A549 (cell line): ENCODE results near the gene ANG. TPM values are rescaled to one million over a fixed set of nuclear protein-coding genes. Genes with fewer than 3 reads are reported as not detected.

Experiments used
- ATAC-seq, 2 experiments: fragments of 200-7000 bp in 1 of 2; fragments of >200 bp in 1 of 2; cut with Nextera tagmentation in 1 of 2; cut with Tn5 transposase in 1 of 2; 3 replicates each; pipeline versions ENCODE4 v1.8.0 to v1.9.1; 2018 to 2020; ENCODE audit warnings: mild to moderate bottlenecking in 1 of 2, moderate library complexity in 1 of 2
- CTCF ChIA-PET: fragments of 300-600 bp; sonication (Branson Sonifier 250); formaldehyde crosslinking; extraction: SDS; loops from one replicate; lab custom pipeline; 2021; ENCODE audit warnings: antibody characterized with exemption, inconsistent platforms; lab: Yijun Ruan, JAX
- POLR2A ChIA-PET: fragments of 350-600 bp; formaldehyde crosslinking; extraction: SDS; loops from one replicate; lab custom pipeline; 2021; ENCODE audit warnings: antibody characterized with exemption, inconsistent platforms; lab: Yijun Ruan, JAX
- DNase-seq, 2 experiments: peaks; one replicate each; pipeline versions ENCODE4 v3.0.0 to v3.0.0-alpha.2; 2011 to 2016; ENCODE audit warnings: low read depth in 1 of 2, low spot score in 1 of 2
- FAIRE-seq: peaks from 2 replicates; lab custom pipeline; 2011; peaks lifted over from hg19 to GRCh38; lab: Jason Lieb, UNC
- H3K27ac ChIP-seq, 2 experiments: fragments of >200 bp; sonication (Bioruptor Twin); formaldehyde crosslinking; 3 replicates each; pipeline ENCODE4 v1.5.1; 2016 to 2017
- H3K4me1 ChIP-seq: fragments of >200 bp; sonication (Bioruptor Twin); formaldehyde crosslinking; 3 replicates; pipeline ENCODE4 v1.6.1; 2016
- H3K4me2 ChIP-seq: fragments of >200 bp; sonication (Bioruptor Twin); formaldehyde crosslinking; 3 replicates; pipeline ENCODE4 v1.6.1; 2016
- H3K4me3 ChIP-seq: fragments of >200 bp; sonication (Bioruptor Twin); formaldehyde crosslinking; 3 replicates; pipeline ENCODE4 v1.5.1; 2016
- H3K9me3 ChIP-seq: fragments of >200 bp; sonication (Bioruptor Twin); formaldehyde crosslinking; 3 replicates; pipeline ENCODE4 v1.6.1; 2016
- BHLHE40 ChIP-seq: IDR thresholded peaks from 2 replicates; pipeline ENCODE4 v1.6.1; 2012; ENCODE audit warnings: low read depth, low read length, inconsistent platforms
- CBX2 ChIP-seq: fragments of 200-600 bp; sonication (generic); IDR thresholded peaks from 2 replicates; pipeline ENCODE4 v1.6.1; 2016; ENCODE audit warnings: low read depth, mild to moderate bottlenecking, borderline replicate concordance
- CEBPB ChIP-seq, 2 experiments: fragments of >200 bp in 1 of 2; sonication (Bioruptor Twin) in 1 of 2; formaldehyde crosslinking in 1 of 2; IDR thresholded peaks; 2 replicates each; pipeline ENCODE4 v1.6.1; 2012 to 2016
- CHD2 ChIP-seq: fragments of 150-350 bp; IDR thresholded peaks from 2 replicates; pipeline ENCODE4 v1.6.1; 2014; ENCODE audit warnings: low read length; ENCODE audit not compliant: partially characterized antibody
- EHMT2 ChIP-seq: fragments of 200-600 bp; sonication (generic); IDR thresholded peaks from 2 replicates; pipeline ENCODE4 v1.6.1; 2016; ENCODE audit warnings: antibody characterized with exemption, low read depth, mild to moderate bottlenecking, moderate library complexity
- EP300 ChIP-seq, 2 experiments: fragments of >200 bp; sonication (Bioruptor Twin); formaldehyde crosslinking; IDR thresholded peaks; 2 replicates in 1 of 2; 3 replicates in 1 of 2; pipeline ENCODE4 v1.6.1; 2016 to 2017
- ESRRA ChIP-seq: fragments of 150-350 bp; IDR thresholded peaks from 2 replicates; pipeline ENCODE4 v1.6.1; 2014; ENCODE audit warnings: mild to moderate bottlenecking, low read length, borderline replicate concordance
- FOSB ChIP-seq: fragments of 250-450 bp; sonication (Bioruptor Pico); IDR thresholded peaks from 2 replicates; pipeline ENCODE4 v1.5.0; 2020; ENCODE audit warnings: mild to moderate bottlenecking, moderate library complexity
- FOSL2 ChIP-seq, 2 experiments: fragments of 450-650 bp in 1 of 2; fragments of >200 bp in 1 of 2; sonication (Bioruptor Twin) in 1 of 2; formaldehyde crosslinking; IDR thresholded peaks; 2 replicates each; pipeline versions ENCODE4 v1.5.0 to v1.6.1; 2016 to 2020; ENCODE audit warnings: mild to moderate bottlenecking in 1 of 2, moderate library complexity in 1 of 2
- FOXS1 ChIP-seq: fragments of 250-450 bp; sonication (Bioruptor Pico); IDR thresholded peaks from 2 replicates; pipeline ENCODE4 v1.5.0; 2020; ENCODE audit warnings: mild to moderate bottlenecking, moderate library complexity
- GATA3 ChIP-seq: IDR thresholded peaks from 2 replicates; pipeline ENCODE4 v1.6.1; 2012; ENCODE audit warnings: borderline replicate concordance
- HEYL ChIP-seq: fragments of 250-450 bp; sonication (Bioruptor Pico); IDR thresholded peaks from 2 replicates; pipeline ENCODE4 v1.8.0; 2021; ENCODE audit warnings: mild to moderate bottlenecking, moderate library complexity
- HOXA7 ChIP-seq: fragments of 250-450 bp; sonication (Bioruptor Pico); IDR thresholded peaks from 2 replicates; pipeline ENCODE4 v1.5.0; 2020; ENCODE audit warnings: mild to moderate bottlenecking, moderate library complexity
- HOXB13 ChIP-seq: fragments of 250-450 bp; sonication (Bioruptor Pico); IDR thresholded peaks from 2 replicates; pipeline ENCODE4 v1.5.0; 2020; ENCODE audit warnings: low read depth, mild to moderate bottlenecking, moderate library complexity
- KDM5A ChIP-seq: fragments of 200-600 bp; sonication (generic); IDR thresholded peaks from 2 replicates; pipeline ENCODE4 v1.6.1; 2016; ENCODE audit warnings: antibody characterized with exemption, mild to moderate bottlenecking
- MAZ ChIP-seq: fragments of 150-350 bp; IDR thresholded peaks from 2 replicates; pipeline ENCODE4 v1.6.1; 2014; ENCODE audit warnings: antibody characterized with exemption, low read depth, low read length, borderline replicate concordance
- NR3C1 ChIP-seq: fragments of >200 bp; sonication (Bioruptor Twin); formaldehyde crosslinking; IDR thresholded peaks from 3 replicates; pipeline ENCODE4 v1.6.1; 2017
- PBX3 ChIP-seq: IDR thresholded peaks from 2 replicates; pipeline ENCODE4 v1.6.1; 2012
- PHF8 ChIP-seq: fragments of 200-600 bp; sonication (generic); IDR thresholded peaks from 2 replicates; pipeline ENCODE4 v1.6.1; 2016; ENCODE audit warnings: low read depth, mild to moderate bottlenecking, antibody characterized with exemption, moderate library complexity, borderline replicate concordance
- POLR2A ChIP-seq: IDR thresholded peaks from 2 replicates; pipeline ENCODE4 v1.6.1; 2012; ENCODE audit warnings: mild to moderate bottlenecking, low read length
- RAD21 ChIP-seq, 2 experiments: fragments of >200 bp in 1 of 2; sonication (Bioruptor Twin) in 1 of 2; formaldehyde crosslinking in 1 of 2; IDR thresholded peaks in 1 of 2; conservative IDR thresholded peaks in 1 of 2; 2 replicates in 1 of 2; 3 replicates in 1 of 2; pipeline ENCODE4 v1.6.1; 2012 to 2018; ENCODE audit warnings: inconsistent platforms in 1 of 2
- RCOR1 ChIP-seq: fragments of 150-350 bp; IDR thresholded peaks from 2 replicates; pipeline ENCODE4 v1.6.1; 2014; ENCODE audit warnings: antibody characterized with exemption, low read length, low read depth
- SREBF2 ChIP-seq: fragments of 450-650 bp; IDR thresholded peaks from 2 replicates; pipeline ENCODE4 v1.6.1; 2014; ENCODE audit warnings: mild to moderate bottlenecking, moderate library complexity
- TP53 ChIP-seq: fragments of 250-450 bp; sonication (Bioruptor Pico); IDR thresholded peaks from 2 replicates; pipeline ENCODE4 v1.5.0; 2021; ENCODE audit warnings: mild to moderate bottlenecking, moderate library complexity
- USF2 ChIP-seq: fragments of 450-650 bp; IDR thresholded peaks from 2 replicates; pipeline ENCODE4 v1.6.1; 2014; ENCODE audit warnings: antibody characterized with exemption
- ZFP36 ChIP-seq: fragments of 450-650 bp; IDR thresholded peaks from 2 replicates; pipeline ENCODE4 v1.6.1; 2014; ENCODE audit warnings: borderline replicate concordance; ENCODE audit not compliant: partially characterized antibody
- WGBS: methylation state at CpG from one replicate; pipeline ENCODE4 v1.1.6; 2017; ENCODE audit errors: missing lambda C conversion rate; 5-methylcytosine and 5-hydroxymethylcytosine counted together
- polyA plus RNA-seq, 4 experiments: library from polyadenylated mRNA; depleted of rRNA in 3 of 4; stranded (reverse); fragments of >200 nt; fragmentation: RNase III in 1 of 4; extraction: RNeasy Plus Mini Kit Qiagen cat#74134 plus additional on column Dnase treatment in 1 of 4; gene quantifications; 2 replicates in 3 of 4; 3 replicates in 1 of 4; pipeline ENCODE4 v1.2.3, GENCODE V29; 2011 to 2017

The ANG gene
- polyA plus RNA-seq, 2 of the 4 experiments (the other 2 are of a cell fraction): 10.5 to 35.4 TPM

GRCh38 chr14:20671597-20672283 lies 16.8 kb upstream of the ANG start:
- CTCF ChIA-PET: interaction anchor here (0.7 kb wide), 1 partner anchor 14 kb away, joined by 3 read pairs; no protein-coding TSS in a partner anchor
- no peak for FAIRE-seq
- WGBS: 62% methylated on average over 4 of the region's 4 CpGs
- Histone ChIP-seq H3K9me3 (no peaks in the 10 kb centered on the region), H3K4me1 (peaks cover 5% of the 10 kb centered on the region; the same call in 1 of the 3 replicates), H3K4me3 (no peak overlapping the region), H3K4me2 (no peak overlapping the region), H3K27ac (no peak overlapping the region)
- ATAC-seq: no peak
- POLR2A ChIA-PET: no interaction called here
- TF ChIP-seq TP53 (CRISPR knock-in tag) (no peak), BHLHE40 (no peak), ZFP36 (no peak), MAZ (no peak)
- DNase-seq: peak in 1 of 2 experiments; percentile 51

GRCh38 chr14:20675669-20676068 lies 12.9 kb upstream of the ANG start:
- no peak overlapping the region for H3K27ac ChIP-seq
- H3K4me2 ChIP-seq: no peak overlapping the region
- CTCF ChIA-PET: interaction anchor here (13.8 kb wide), 1 partner anchor 15 kb away, joined by 191 read pairs; no protein-coding TSS in a partner anchor
- no peaks in the 10 kb centered on the region for H3K9me3 ChIP-seq
- ATAC-seq: no peak
- no peak for TF ChIP-seq SREBF2
- no peak for TF ChIP-seq MAZ
- no peak for TF ChIP-seq HEYL
- TF ChIP-seq EP300 (IDR thresholded peaks at IDR 0.05): no peak
- no peak for TF ChIP-seq GATA3
- no peak for TF ChIP-seq NR3C1
- TF ChIP-seq CHD2: no peak
- TF ChIP-seq, all 56 proteins: peak for 0
- DNase-seq: no peak
- peaks cover 16% of the 10 kb centered on the region for H3K4me1 ChIP-seq
- POLR2A ChIA-PET: no interaction called here
- no peak for FAIRE-seq
- 74% methylated on average over 2 of the region's 2 CpGs for WGBS
- no peak overlapping the region for H3K4me3 ChIP-seq

- no peak for FAIRE-seq
- ATAC-seq: no peak
- no peak for DNase-seq
- H3K9me3 ChIP-seq: no peaks in the 10 kb centered on the region
- ChIA-PET CTCF (interaction anchor here (1.1 to 13.8 kb wide), 3 partner anchors 15 to 296 kb away, joined by 4 to 191 read pairs (median 7); no protein-coding TSS in a partner anchor), POLR2A (no interaction called here)
- no peak overlapping the region for H3K4me2 ChIP-seq
- H3K27ac ChIP-seq: no peak overlapping the region
- WGBS: 31% methylated on average over 2 of the region's 2 CpGs
- peaks cover 18% of the 10 kb centered on the region for H3K4me1 ChIP-seq
- TF ChIP-seq PBX3 (no peak), HOXA7 (CRISPR knock-in tag) (no peak), ZFP36 (no peak), PHF8 (no peak), EHMT2 (no peak), CBX2 (no peak), FOSL2 (IDR thresholded peaks at IDR 0.05) (no peak), FOSL2 (CRISPR knock-in tag; IDR thresholded peaks at IDR 0.05) (no peak), TP53 (CRISPR knock-in tag) (no peak), CEBPB (IDR thresholded peaks at IDR 0.05) (no peak), RAD21 (conservative IDR thresholded peaks at IDR 0.05 in 1 of 2, IDR thresholded peaks at IDR 0.05 in 1 of 2) (no peak), FOXS1 (no peak), KDM5A (no peak), RCOR1 (no peak), POLR2A (no peak), ESRRA (no peak), GATA3 (no peak), MAZ (no peak), USF2 (no peak), HOXB13 (CRISPR knock-in tag) (no peak), FOSB (CRISPR knock-in tag) (no peak)
- H3K4me3 ChIP-seq: no peak overlapping the region
These were observed 12.5 kb upstream of the ANG start for GRCh38 chr14:20676072-20676471.
